Measurements from ENCODE around the gene CCDC28B. TPM values are rescaled to one million over a fixed set of nuclear protein-coding genes. Genes with fewer than 3 reads are reported as not detected.

CCDC28B gene
- total RNA-seq, 3 donors from 2014 or later (not counting 1 experiment from before 2014, with no cell fraction given) = 19.3 to 30.6 (median 19.8) TPM

GRCh38 chr1:32199717-32200072, 700 bp upstream of the CCDC28B start:
- intact Hi-C loops (cut with micrococcal nuclease) = loop anchor here (2.0 to 5.0 kb wide), 2 partner anchors 127 to 213 kb away; partner anchors contain the start of gene TMEM39B
- no peak for TF ChIP-seq CTCF (IDR thresholded peaks at IDR 0.05)
- H3K4me3 Mint-ChIP-seq = peak overlapping the region; percentile 95

GRCh38 chr1:32201011-32201855, 838 bp downstream of the CCDC28B start:
- under 1% methylated on average over 23 of the region's 26 CpGs for WGBS (ENCODE audit: insufficient coverage)

More at GRCh38 chr1:32199717-32200072, 700 bp upstream of the CCDC28B start:
- Mint-ChIP-seq H3K36me3 (no peaks in the 10 kb centered on the region), H3K9me3 (no peaks in the 10 kb centered on the region), H3K4me1 (peaks cover 51 to 68% of the 10 kb centered on the region in 2 donors), H3K27ac (peak overlapping the region; percentile 93 to 98), H3K27me3 (ENCODE audit: low read depth in 2 of 2) (no peaks in the 10 kb centered on the region)
- Histone ChIP-seq H3K4me1 (ENCODE audit: control insufficient read depth, insufficient read depth, low read length) (peaks cover 68% of the 10 kb centered on the region), H3K36me3 (ENCODE audit: control insufficient read depth, insufficient read depth, low read length) (peaks cover 27% of the 10 kb centered on the region), H3K27me3 (ENCODE audit: control insufficient read depth, insufficient read depth, low read length) (no peaks in the 10 kb centered on the region), H3K9me3 (ENCODE audit: control insufficient read depth, insufficient read depth, low read length) (no peaks in the 10 kb centered on the region), H3K27ac (ENCODE audit: low read length) (peak overlapping the region; percentile 93), H3K4me3 (ENCODE audit: low read length) (no peak overlapping the region)
- ATAC-seq = no peak
- WGBS (ENCODE audit: insufficient coverage) = 89% methylated on average over 5 of the region's 6 CpGs
- no peak for DNase-seq

GRCh38 chr1:32204943-32205361, 4.6 kb downstream of the CCDC28B start:
- no peak for TF ChIP-seq CTCF (IDR thresholded peaks at IDR 0.05)
- Histone ChIP-seq H3K4me1 (ENCODE audit: control insufficient read depth, insufficient read depth, low read length) (peaks cover 59% of the 10 kb centered on the region), H3K27me3 (ENCODE audit: control insufficient read depth, insufficient read depth, low read length) (no peaks in the 10 kb centered on the region), H3K4me3 (ENCODE audit: low read length) (peak overlapping the region; percentile 64), H3K27ac (ENCODE audit: low read length) (peak overlapping the region; percentile 50), H3K9me3 (ENCODE audit: control insufficient read depth, insufficient read depth, low read length) (no peaks in the 10 kb centered on the region), H3K36me3 (ENCODE audit: control insufficient read depth, insufficient read depth, low read length) (peaks cover 9% of the 10 kb centered on the region)
- H3K27me3 Mint-ChIP-seq (ENCODE audit: low read depth in 2 of 2) = no peaks in the 10 kb centered on the region
- H3K27ac Mint-ChIP-seq = peak overlapping the region; percentile 93 to 98
- no peaks in the 10 kb centered on the region for H3K36me3 Mint-ChIP-seq
- WGBS (ENCODE audit: insufficient coverage) = 80% methylated on average over 26 of the region's 26 CpGs
- ATAC-seq (no peak), DNase-seq (no peak)
- H3K4me1 Mint-ChIP-seq = peaks cover 37 to 52% of the 10 kb centered on the region in 2 donors
- intact Hi-C loops (cut with micrococcal nuclease) = loop anchor here (5.0 kb wide), 1 partner anchor 207 kb away; no protein-coding TSS in a partner anchor
- H3K4me3 Mint-ChIP-seq = peak overlapping the region; percentile 85
- H3K9me3 Mint-ChIP-seq = no peaks in the 10 kb centered on the region

More at GRCh38 chr1:32201011-32201855, 838 bp downstream of the CCDC28B start:
- H3K27ac ChIP-seq (ENCODE audit: low read length) = peak overlapping the region; percentile 93
- ATAC-seq (peak; percentile 56 to 74 (median 70)), DNase-seq (peak; percentile 75 to 89)
- H3K27me3 ChIP-seq (ENCODE audit: control insufficient read depth, insufficient read depth, low read length) = no peaks in the 10 kb centered on the region
- peak overlapping the region; percentile 93 to 98 for H3K27ac Mint-ChIP-seq
- peak overlapping the region; percentile 71 for H3K4me3 ChIP-seq (ENCODE audit: low read length)
- peaks cover 52 to 69% of the 10 kb centered on the region in 2 donors for H3K4me1 Mint-ChIP-seq
- H3K27me3 Mint-ChIP-seq (ENCODE audit: low read depth in 2 of 2) = no peaks in the 10 kb centered on the region
- no peaks in the 10 kb centered on the region for H3K36me3 Mint-ChIP-seq
- H3K4me1 ChIP-seq (ENCODE audit: control insufficient read depth, insufficient read depth, low read length) = peaks cover 69% of the 10 kb centered on the region
- no peaks in the 10 kb centered on the region for H3K9me3 Mint-ChIP-seq
- no peaks in the 10 kb centered on the region for H3K9me3 ChIP-seq (ENCODE audit: control insufficient read depth, insufficient read depth, low read length)
- H3K36me3 ChIP-seq (ENCODE audit: control insufficient read depth, insufficient read depth, low read length) = peaks cover 16% of the 10 kb centered on the region
- peak overlapping the region; percentile 95 for H3K4me3 Mint-ChIP-seq
- intact Hi-C loops (cut with micrococcal nuclease) = loop anchor here (1.0 to 5.0 kb wide), 4 partner anchors 21 to 211 kb away; partner anchors contain the start of genes EIF3I, TMEM234, TMEM39B and TXLNA
- TF ChIP-seq CTCF (IDR thresholded peaks at IDR 0.05) = no peak
